GM19468 (cell line): ENCODE data around the gene PSPH.
"Not testable (repeated sequence)": the region's sequence is repeated elsewhere in the genome, so short reads cannot be mapped to it uniquely, and the experiment has no call there.

Experiments used
- ATAC-seq: cut with Tn5 transposase; IDR thresholded peaks from one replicate; pipeline ENCODE4 v1.9.1; 2021; ENCODE audit warnings: mild to moderate bottlenecking, moderate library complexity, moderate number of reproducible peaks; ENCODE audit not compliant: unreplicated experiment; ENCODE audit errors: extremely low read depth

PSPH gene

GRCh38 chr7:56051339-56052191, at the start of gene PSPH, which contains the start of gene CCT6A:
PSPH (minus strand) TSS chr7:56051444; CDS start chr7:56021212, 30,232 bp downstream.
CCT6A (plus strand) TSS chr7:56051765; CDS start chr7:56051849, 84 bp downstream.
- ATAC-seq = peak; percentile 95

DNA sequence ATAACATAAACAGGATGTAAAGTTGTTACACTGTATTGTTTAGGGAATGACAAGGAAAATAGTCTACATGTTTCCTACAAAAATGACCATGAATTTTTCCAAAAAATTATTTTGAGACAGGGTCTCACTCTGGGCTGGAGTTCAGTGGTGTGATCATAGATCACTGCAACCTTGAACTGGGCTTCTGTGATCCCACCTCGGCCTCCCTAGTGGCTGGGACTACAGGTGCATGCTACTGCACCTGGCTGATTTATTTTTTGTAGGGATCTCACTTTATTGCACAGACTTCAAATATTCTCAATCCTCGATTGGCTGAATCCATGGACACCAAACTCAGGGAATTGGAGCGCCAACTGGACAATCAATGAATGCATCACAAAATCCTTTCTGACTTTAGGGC, 48.4 kb upstream of the PSPH start:
- ATAC-seq = no peak

GRCh38 chr7:56098187-56099008, 47.2 kb upstream of the PSPH start:
- ATAC-seq = not testable (repeated sequence)

DNA sequence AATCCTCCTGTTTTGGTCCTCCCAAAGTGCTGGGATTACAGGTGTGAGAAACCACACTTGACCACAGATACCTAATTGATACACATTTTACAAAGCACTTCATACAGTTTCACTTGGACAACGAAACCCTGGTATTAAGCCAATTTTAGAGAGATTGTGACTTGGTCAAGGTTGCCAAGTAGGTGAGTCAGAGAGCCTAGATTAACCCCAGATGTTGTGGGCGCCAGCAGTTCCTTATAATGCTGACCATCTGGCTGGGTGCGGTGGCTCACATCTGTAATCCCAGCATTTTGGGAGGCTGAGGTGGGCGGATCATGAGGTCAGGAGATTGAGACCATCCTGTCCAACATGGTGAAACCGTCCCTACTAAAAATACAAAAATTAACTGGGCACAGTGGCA, 46.5 kb upstream of the PSPH start:
- no peak for ATAC-seq

DNA sequence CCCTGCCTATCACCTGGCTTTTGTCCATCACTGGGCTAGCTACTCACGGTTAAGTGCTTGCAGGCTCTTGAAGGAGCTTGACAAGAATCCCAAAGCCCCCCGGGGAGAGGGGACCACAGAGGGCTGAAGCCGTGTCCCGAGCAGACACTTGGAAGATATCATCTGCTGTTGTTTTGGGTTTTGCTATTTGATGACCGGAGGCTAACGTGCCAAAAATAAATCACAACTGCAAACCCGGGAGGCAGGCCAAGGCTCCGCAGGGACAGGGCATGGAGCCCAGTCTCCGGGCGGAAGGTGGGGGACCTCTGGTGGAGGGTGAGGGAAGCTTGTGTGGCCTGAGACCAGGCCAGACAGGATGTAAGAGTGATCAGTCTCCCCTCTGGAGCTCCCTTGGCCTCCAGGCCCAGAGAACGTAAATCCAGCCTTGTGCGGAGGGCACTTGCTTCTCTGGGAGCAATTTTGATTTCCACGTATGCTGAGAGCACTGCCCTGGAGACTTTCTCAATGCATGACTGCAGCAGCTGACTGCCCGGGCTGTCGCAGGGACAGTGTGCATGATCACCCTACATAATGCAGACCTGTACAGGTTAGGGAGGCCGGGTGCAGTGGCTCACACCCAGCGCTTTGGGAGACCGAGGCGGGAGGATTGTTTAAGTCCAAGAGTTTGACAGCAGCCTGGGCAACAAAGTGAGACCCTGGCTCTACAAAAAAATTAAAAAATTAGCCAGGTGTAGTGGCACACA, 41.7 kb upstream of the PSPH start, which contains the start of gene PHKG1:
TSS of gene PHKG1 (minus strand) at position 164 of the 743 bp plus-strand sequence. CDS start 4,011 bp downstream, outside the sequence.
- ATAC-seq = no peak

GRCh38 chr7:56092388-56092787, 41.1 kb upstream of the PSPH start:
- not testable (repeated sequence) for ATAC-seq

GRCh38 chr7:56091591-56091990, 40.3 kb upstream of the PSPH start:
- ATAC-seq = no peak

DNA sequence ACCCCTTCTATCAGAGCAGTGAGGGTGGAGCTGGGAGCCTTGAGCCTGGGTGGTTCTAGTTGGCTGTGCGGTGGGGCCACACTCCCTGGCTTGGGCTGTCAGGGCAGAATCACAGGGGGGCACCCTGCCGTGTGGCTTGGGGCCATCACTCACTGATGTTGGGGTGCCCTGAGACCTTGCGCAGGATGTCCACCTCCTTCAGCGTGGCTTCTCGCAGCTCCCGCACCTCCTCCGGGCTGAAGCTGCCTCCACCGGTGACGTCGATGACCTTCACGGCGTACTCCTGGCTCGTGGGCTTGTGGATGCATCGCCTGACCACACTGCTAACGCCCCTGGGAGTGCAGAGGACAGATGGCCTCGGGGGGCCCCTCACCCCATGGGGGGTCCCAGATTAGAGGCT, 36.2 kb upstream of the PSPH start:
- ATAC-seq = no peak

- no peak for ATAC-seq
Measured at GRCh38 chr7:56086761-56087160, 35.5 kb upstream of the PSPH start.

DNA sequence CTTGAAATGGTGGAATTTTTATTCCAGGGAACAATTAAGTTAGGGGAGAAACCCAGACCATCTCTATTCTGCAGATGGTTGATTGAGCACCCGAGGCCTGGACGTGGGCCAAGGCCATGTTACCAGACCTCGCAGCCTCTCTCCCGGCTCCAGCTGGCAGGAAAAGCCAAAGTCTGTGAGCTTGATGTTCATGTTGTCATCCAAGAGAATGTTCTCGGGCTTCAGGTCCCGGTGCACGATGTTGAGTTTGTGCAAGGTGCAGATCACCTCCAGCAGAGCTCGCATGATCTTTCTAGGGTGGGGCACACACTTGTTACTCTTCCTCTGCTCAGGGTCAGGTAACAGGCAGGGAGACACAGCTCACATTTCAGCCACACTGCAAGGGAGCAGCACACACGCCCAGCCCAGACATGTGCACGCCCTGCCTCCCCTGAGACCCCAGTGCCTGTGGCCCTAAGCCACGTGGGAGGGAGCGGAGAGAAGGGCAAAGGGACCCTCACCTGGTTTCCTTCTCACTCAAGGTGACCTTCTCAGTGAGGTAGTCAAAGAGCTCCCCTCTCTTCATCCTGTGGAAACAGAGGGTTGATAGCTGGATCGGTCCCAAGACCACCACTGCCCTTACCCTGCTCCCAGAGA, 32.0 kb upstream of the PSPH start:
- ATAC-seq = no peak

DNA sequence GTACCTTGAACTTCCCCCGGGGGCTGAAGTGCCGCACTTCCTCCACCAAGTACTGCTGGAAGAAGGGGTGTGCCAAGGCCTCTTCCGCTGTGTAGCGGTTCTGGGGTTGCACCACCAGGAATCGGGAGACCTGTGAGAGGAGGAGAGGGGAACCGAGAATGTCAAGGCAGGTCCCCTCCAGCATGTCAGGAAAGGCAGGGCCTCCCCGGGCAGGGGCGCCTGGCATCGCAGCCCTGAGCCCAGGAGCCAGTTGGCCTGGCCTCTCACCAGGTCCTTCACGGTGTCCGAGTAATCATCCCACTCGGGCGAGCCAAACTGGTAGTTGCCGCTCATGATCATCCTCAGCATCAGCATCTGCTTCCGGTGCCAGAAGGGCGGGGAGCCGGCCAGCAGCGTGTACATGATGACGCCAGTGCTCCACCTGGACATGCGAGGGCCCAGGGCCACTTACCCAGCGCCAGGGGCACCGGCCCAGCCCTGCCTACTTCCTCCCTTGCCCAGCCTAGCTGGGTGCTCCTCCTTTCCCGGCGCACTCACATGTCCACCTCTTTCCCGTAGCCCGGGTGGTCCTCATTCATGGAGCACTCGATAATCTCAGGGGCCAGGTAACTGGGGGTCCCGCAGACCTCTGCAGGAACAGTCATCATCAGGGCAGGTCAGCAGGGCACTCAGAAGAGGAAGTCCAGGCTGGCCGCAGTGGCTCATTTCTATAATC, 30.5 kb upstream of the PSPH start:
- ATAC-seq = no peak

DNA sequence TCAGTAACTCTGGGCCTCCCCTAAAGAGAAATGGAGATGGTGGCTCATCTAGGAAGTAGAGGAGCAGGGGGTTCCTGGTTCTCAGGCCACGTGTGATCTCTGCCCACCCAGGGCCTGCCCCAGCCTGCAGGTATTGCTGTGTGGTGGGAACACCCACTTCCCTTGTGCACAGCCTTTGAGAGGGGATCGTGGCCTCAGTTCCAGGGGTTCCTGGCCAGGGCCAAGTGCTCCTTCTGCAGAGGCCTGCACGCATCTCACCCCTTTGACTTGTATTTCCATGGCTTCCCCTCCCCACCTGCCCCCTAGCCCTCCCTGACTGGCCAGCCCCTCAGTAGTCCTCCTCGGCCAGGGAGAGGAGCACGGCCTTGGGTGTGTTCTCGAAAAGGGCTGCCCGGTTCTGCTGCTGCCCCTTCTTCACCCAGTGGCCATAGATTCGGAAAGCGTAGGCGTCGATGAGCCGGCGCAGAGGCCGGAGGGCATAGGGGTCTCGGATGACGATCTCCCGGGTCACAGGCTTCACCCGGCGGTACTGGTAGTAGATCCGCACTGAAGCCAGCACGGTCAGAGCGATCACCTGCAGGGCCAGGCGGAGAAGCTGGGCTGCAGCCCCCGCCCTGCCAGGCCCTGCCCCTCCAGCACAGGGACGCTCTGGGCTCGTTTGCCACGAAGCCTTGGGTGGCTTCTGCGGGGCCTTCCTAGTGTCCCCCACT, 29.6 kb upstream of the PSPH start:
- not testable (repeated sequence) for ATAC-seq

GRCh38 chr7:56079450-56080185, 28.4 kb upstream of the PSPH start:
- ATAC-seq = no peak

DNA sequence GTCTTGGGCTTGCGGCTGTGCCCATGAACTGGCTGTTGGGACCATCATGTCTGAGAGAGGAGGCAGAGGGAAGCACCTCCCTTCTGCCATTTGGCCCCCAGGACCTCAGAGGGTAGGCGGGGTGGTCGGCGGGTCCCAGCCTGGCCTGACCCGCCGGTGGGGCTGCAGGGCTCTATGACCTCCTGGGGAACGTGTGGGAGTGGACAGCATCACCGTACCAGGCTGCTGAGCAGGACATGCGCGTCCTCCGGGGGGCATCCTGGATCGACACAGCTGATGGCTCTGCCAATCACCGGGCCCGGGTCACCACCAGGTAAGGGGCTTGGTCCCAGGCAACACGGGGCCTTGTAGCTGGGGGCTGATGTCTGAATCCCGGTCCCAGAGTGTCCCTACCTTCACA, 27.0 kb upstream of the PSPH start:
- no peak for ATAC-seq

- no peak for ATAC-seq
Measured at GRCh38 chr7:56077681-56078080, 26.4 kb upstream of the PSPH start.

- peak; percentile 84 for ATAC-seq
Measured at GRCh38 chr7:56074371-56074791, 23.1 kb upstream of the PSPH start.

- ATAC-seq = not testable (repeated sequence)
Measured at GRCh38 chr7:56066376-56066775, 15.1 kb upstream of the PSPH start.
